NCI-H1105 (cell line): ENCODE measurements around the gene CAP2.
"Not testable (repeated sequence)": the region's sequence is repeated elsewhere in the genome, so short reads cannot be mapped to it uniquely, and the experiment has no call there.

Source experiments
- DNase-seq: peaks from one replicate; lab custom pipeline; 2025; lab: John Stamatoyannopoulos, UW

The CAP2 gene

DNA sequence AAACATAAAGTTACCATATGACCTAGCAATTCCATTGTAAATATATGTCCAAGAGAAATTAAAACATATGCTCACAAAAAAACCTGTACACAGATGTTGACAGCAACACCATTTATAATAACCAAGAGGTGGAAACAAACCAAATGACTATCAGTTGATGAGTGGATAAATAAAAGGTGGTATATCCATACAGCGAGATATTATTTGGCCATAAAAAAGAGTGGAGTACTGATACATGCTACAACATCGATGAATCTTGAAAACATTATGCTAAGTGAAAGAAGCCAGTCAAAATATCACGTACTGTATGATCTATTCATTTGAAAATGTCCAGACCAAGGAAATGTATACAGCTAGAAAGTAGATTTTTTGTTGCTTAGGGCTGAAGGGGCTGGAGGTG, 2.9 kb downstream of the CAP2 start:
- DNase-seq: no peak

DNA sequence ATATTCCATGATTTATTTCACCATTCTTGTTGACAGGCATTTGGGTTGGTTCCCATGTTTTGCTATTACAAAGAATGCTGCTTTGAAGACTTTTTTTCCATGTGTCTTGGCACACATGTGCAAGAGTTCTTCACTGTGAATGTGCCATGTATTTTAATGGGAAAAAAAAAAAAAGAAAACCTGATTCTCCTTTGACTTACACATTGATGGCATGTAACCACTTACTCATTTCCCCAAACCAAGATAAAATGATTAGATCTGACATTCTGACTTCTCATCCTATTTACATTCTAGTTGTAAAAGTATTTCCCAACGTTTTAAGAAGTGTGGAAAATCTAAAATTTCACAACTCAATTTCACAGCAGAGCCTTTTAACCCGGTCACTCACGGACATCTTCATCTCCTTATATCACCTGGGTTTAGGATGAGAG, 4.4 kb downstream of the CAP2 start:
- no peak for DNase-seq

DNA sequence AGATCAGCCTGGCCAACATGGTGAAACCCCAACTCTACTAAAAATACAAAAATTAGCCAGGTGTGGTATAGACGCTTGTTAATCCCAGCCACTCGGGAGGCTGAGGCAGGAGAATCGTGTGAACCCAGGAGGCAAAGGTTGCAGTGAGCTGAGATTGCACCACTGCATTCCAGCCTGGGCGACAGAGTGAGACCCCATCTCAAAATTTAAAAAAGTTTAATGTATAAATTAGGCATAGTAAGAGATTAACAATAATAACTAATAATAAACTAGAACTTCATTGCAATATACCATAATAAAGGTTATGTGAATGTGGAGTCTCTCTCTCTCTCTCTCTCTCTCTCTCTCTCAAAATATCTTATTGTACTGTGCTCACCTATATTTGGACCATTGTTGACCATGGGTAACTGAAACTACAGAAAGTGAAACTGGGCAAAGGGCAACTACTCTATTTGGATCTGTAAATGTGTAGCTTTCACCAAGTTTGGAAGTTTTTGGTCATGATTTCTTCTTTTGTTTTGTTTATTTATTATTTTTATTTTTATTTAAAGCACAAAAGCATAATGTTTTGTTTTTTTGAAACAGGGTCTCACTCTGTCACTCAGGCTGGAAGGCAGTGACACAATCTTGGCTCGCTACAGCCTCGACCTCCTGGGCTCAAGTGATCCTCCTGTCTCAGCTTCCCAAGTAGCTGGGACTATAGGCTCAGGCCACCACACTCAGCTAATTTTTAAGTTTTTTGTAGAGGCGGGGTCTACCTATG, 12.0 kb downstream of the CAP2 start:
- DNase-seq: not testable (repeated sequence)

DNA sequence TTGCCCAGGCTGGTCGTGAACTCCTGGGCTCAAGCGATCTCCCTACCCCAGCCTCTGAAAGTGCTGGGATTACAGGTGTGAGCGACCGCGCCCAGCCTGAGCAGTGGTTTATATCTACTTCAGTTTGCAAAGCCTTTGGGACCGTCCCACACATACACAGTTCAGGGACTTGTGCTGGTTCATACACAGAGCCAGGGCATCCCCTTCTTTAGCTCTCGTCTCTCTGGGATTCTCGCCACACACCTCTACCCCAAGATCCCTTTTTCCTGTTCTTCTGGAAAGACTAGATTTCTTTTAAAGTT, 12.5 kb downstream of the CAP2 start:
- DNase-seq: no peak

DNA sequence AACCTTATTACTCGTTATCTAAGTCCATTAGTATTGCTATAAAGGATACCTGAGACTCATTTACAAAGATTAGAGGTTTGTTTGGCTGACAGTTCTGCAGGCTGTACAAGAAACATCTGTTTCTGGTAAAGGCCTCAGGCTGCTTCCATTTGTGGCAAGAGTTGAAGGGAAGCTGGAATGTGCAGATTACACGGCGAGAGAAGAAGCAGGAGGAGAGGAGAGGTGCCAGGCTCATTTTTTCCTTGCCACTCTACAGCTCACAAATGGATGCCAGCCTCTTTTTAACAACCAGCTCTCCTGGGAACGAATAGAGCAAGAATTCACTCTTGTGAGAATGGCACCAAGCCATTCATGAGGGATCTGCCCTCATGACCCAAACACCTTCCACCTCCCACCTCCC, 14.7 kb downstream of the CAP2 start:
- DNase-seq: no peak

DNA sequence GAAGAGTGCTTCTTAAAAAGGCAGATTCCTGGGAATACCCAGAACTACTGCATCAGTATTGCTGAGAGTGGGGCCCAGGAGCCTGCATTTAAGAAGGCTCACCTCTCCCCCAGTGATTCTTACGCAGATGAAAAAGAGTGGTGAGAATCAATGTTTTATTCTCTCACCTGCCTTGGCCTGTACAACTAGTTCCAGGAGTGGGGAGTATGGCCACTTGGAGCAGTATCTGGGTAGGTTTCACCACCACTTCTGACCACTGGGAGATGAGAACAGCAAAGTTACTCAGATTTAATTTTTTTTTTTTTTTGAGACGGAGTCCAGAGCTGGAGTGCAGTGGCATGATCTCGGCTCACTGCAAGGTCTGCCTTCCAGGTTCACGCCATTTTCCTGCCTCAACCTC, 16.9 kb downstream of the CAP2 start:
- no peak for DNase-seq

DNA sequence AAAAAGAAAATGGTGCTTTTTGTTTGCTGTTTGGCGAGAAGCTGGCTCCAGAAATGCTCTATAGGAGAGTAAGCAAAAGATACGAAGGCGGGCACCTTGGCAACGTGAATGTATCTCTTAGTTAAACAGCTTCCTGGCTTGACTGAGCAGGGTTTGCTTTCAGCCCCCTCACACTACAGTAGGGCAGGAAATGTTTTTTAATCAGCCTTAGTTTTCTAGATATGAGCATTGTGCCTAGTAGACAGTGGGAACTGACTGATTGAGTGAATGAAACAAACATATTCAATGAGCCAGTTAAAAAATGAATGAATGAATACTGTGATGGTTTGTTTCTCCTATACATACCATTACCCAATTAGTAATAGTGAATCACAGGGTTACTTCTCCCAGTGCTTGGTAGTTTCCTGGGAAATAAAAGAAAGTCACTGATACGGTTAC, 19.9 kb downstream of the CAP2 start:
- no peak for DNase-seq

DNA sequence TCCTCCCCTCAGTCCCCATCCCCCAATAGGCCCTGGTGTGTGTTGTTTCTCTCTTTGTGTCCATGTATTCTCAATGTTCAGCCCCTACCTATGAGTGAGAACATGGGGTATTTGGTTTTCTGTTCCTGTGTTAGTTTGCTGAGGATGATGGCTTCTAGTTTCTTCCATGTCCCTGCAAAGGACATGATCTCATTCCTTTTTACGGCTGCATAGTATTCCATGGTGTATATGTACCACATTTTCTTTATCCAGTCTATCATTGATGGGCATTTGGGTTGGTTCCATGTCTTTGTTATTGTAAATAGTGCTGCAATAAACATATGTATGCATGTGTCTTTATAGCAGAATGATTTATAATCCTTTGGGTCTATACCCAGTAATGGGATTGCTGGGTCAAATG, 21.0 kb downstream of the CAP2 start:
- not testable (repeated sequence) for DNase-seq

DNA sequence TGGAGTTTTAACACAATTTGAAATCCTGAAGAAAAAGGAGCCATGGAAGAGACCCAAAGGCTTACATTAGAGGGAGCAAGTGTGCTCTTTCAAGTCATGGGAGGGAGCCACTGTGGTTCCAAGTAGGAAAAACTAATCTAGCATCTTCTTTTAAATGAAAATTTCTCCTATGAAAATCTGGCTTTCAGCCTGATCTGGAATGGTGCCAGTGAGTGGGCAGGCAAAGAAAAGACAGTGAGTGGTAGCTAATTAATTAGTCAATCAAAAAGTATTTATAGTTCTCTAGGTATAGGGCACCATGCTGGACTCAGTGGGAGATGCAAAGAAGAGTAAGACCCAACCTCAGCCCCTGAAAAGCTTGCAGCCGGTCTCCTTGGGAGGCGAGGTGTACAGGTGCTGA, 21.9 kb downstream of the CAP2 start:
- no peak for DNase-seq

DNA sequence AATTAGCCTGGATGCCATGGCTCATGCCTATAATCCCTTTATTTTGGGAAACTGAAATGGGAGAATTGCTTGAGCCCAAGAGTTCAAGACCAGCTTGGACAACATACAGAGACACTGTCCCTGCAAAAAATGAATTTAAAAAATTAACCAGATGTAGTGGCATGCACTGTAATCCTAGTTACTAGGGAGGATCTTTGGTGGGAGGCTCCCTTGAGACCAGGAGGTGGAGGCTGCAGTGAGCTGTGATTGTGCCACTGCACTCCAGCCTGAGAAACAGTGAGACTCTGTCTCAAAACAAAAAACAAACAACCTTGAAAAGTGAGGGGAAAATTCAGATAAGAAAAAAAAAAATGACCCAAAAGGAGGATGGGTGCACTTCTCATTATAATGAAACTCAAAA, 23.4 kb downstream of the CAP2 start:
- no peak for DNase-seq

DNA sequence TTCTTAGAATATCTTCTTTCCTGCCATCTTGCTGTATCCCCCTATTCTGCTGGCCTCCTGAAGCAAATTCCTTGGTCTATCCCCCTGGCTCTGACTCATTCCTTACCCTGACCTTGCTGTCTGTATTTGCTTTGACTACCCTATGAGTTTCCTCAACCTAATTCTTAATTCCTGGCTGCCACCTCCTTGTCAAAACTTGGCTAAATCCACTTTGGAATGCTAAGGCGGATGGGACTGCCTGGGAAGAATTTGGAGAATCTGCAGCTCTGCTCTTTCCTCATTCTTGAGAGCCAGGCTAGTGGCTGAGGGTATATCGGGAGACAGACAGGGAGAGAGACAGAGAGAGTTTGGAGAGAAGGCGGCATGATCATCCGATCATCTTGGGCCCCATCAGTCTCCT, 24.4 kb downstream of the CAP2 start:
- DNase-seq: no peak

DNA sequence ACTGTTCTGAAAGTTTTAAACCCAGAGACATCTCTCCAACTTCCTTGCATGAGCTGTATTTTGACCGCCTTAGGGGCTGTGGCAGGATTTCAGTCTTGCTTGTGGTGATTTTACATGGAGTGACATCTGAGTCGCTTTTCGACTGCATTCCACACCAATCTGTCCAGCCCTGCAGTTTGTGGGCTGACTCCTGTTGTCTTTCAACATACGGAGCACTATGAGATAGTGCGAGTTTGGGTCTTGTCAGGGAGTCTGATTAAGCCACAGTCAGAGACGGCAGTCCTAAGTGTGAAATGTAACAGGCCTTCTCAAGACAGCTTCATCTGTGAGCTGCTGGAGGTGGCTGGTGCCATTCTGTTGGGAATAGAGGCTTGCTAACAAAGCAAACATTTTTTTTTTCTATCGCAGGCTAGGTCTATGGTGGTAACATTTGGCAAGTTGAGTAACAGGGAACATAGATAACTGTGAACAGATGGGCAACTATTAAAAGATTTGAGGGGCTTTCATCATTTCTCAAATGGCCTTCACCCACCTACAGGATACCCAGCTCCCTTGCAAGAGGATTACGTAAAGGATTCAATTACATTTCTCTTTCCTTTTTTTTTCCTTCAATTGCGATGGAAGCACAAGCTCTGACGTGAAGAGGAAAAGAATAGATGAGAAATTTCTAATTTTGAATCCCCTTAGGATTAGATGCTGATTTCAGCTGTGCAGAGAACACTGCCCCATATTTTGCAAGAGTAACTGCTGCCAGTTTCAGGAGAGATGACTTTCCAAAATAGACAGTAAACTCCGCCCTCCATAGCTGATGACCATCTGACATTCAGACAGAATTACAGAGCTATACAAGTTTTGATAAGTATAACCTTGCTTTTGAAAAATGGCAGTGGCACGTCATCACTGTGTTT, 25.1 kb downstream of the CAP2 start:
- DNase-seq: no peak

DNA sequence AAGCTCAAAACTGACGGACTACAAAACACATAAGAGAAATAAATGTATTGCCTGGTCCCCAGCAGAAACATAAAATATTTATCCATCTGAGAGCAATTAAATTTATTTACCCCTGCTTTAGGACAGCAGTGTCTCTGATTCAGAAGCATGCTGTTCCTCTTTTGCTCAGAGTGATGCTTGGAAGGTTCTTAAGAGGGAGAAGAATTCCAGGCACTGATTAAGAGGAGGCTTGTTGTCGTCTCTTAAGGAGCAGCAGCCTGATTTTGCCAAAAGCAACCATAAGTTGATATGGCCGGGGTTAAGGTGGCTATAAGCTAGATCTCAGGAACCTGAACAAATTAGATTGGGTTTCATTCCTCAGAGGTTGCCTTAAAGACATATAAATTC, 25.8 kb downstream of the CAP2 start:
- no peak for DNase-seq

DNA sequence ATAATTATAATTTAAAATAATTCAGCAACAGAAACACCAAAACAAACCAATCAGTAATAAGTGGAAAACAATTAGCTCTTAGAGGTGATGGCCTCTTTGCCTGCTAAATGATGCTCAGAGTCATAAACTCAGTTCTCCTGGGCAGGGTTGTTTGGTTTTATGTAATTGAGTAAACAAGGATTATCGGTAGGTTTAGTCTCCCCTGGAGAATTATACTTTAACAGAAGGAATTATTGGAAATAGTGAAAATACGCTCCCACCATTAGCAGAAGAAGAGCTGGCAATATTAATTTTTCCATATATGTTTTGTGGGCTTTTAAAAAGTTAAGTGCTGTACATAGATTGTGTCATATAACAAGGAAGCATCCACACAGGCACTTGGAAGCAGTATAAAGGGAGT, 27.0 kb downstream of the CAP2 start:
- no peak for DNase-seq

DNA sequence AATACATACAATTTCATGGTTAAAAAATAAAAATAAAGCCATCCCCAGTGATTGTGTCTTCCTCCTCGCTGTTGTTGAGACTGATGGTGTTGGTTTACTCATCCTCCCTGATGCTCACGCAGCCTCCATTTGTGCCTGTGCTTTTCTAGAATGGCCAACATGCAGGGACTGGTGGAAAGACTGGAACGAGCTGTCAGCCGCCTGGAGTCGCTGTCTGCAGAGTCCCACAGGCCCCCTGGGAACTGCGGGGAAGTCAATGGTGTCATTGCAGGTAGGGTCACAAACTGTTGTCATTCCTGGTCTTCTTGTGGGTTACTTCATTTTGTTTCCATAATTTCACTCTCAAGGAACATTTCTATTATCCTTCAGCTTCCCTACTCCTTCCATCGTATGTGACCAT, 28.0 kb downstream of the CAP2 start:
- DNase-seq: no peak

DNA sequence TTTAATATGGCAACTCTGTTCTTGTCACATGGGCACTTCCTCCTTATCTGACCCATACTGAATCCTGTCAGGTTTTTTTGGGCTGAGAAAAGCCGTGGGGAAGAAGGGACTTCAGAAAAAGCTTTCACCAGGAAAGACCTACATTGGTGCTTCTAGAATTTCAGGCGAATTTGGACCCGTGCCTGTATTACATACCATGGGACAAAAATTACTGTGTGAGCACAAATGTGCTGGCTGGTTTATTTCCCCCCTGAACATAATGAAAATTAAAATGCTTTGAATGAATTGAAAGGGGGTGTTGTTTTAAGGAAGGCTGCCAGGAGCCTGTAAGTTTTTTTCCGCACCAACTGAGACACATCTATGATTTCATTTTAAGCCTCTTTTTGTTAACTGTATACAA, 29.6 kb downstream of the CAP2 start:
- no peak for DNase-seq

DNA sequence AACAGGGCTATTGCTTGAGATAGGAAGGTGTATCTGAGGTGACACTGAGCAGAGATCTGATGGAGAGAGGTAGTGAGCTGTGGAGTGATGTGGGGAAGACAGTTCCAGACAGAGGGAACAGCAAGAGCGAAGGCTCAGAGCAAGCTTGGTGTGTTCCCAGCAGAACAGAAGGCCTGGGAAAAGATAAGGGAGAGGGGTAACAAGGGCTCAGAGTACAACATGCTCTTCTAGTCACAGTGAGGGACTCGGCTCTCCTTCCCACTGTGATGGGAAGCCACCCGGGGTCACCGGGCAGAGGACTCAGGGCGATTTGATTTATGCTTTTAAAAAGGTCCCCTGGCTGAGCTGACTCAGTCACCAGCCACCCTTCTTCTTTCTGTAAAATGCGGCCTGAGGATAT, 33.7 kb downstream of the CAP2 start:
- no peak for DNase-seq

DNA sequence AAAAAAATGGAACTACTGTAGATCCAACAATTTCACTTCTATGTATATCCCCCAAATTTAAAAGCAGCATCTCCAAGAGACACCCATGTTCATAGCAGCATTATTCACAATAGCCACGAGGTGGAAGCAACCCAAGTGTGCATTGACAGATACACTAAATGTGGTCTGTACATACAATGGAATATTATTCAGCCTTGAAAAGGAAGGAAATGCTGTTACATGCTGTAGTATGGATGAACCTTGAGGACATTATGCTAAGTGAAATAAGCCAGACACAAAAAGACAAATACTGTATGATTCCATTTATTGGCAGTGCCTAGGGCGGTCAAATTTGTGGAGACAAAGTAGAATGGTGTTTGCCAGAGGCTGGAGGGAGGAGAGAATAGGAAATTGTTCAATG, 34.2 kb downstream of the CAP2 start:
- no peak for DNase-seq

DNA sequence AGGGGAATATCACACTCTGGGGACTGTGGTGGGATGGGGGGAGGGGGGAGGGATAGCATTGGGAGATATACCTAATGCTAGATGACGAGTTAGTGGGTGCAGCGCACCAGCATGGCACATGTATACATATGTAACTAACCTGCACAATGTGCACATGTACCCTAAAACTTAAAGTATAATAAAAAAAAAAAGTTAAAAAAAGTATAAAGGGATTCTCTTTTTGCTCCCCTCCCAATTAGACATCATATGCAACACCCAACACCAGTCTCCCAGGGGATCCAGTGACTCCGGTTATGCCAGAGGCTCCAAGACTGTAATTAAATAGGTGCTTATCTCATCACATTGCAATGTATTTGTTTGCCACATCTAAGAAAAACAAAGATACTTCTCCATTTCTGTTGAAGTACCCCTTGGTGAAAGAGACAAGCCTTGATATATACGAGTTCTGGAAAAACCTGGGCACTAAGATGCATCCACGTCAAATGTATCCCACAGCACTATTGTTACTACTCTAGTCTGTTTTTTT, 35.3 kb downstream of the CAP2 start:
- peak; percentile 44 for DNase-seq

DNA sequence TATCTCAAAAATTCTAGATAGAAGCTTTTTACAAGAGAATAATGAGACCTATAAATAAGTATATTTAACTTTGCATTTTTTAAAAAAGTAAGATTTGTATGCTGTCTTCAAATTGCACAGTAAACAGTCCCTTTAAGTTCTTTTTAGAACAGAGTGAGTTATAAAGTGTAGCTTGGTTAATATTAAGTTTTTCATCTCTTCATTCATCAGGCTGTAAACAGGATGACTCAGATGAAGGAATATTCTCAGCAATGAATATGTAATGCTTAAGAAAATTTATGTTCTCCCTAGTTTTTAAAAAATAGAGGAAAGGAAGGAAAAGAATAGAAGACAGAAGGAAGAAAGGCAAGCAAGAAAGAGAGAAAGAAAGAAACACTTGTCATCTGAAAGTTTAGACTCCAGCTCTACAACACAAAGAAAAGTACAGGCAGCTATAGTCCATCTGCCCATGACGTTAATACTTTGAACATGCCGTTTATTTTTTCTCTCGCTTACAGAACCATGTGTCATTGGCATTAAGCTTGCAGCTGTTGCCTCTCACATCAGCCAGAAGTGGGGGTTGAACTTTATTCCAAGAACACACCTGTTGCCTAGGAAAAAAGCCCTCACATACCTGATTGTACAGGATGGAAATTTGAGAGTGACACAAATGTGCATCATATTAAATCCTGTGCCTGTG, 36.1 kb downstream of the CAP2 start:
- DNase-seq: peak; percentile 88

DNA sequence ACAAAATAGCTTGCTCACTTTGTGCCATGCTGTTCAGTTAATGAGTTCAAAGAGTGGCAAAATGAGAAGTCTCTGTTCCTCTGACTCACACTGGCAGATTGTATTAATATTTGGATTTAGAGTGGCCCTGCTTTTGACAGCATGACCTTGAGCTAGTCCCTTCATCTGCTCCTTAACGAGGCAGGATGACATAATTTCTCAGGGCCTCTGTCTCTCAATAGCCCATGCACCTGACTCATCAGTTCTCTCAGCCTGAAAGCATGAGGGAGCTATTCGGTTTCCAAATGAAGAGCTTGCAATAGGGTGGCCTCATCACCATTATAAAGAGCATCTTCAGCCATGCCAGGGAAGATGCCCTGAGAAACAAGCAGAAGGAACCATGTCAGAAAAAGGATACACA, 38.2 kb downstream of the CAP2 start:
- DNase-seq: no peak

DNA sequence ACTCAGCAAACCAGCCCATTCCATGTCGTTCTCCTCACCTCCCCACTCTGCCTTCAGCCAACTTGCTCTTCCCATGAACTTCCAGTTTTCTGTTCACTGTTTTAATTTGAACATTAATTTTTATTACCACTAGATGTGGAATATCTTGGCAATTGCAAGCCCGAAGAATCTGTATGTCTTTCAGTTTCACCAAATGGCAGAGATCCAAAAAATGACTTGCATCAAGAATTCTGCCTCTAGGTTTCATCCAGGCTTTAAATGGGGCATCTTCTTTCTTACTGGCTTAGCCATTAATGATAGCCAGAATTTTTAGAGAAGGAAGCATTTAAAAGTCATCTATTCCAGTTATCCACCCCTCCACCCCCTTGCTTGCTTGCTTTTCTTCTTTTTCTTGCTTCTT, 39.0 kb downstream of the CAP2 start:
- no peak for DNase-seq
